SK-N-SH (cell line): Measurements from ENCODE around the gene LSM14A. TPM values are rescaled to one million over a fixed set of nuclear protein-coding genes. Genes with fewer than 3 reads are reported as not detected.

ENCODE experiments used
- CTCF ChIA-PET: fragments of 300-600, 350-600 bp; formaldehyde crosslinking; extraction: SDS; loops from one replicate; lab custom pipeline; 2021; lab: Yijun Ruan, JAX
- POLR2A ChIA-PET: fragments of 350-600 bp; sonication (Branson Sonifier 250); formaldehyde crosslinking; extraction: SDS; loops from one replicate; lab custom pipeline; 2020; ENCODE audit warnings: antibody characterized with exemption, inconsistent platforms; lab: Yijun Ruan, JAX
- DNase-seq: peaks from one replicate; pipeline ENCODE4 v3.0.0; 2012
- H2AFZ ChIP-seq: fragments of 200-600 bp; sonication (generic); 2 replicates; pipeline ENCODE4 v1.8.1; 2016; ENCODE audit warnings: antibody characterized with exemption, mild to moderate bottlenecking, low read depth
- H3F3A ChIP-seq: fragments of 200-600 bp; sonication (generic); replicated peaks from 2 replicates; pipeline ENCODE3; 2016; ENCODE audit warnings: antibody characterized with exemption, mild to moderate bottlenecking; ENCODE audit not compliant: insufficient read depth
- H3K27ac ChIP-seq, 2 experiments: fragments of 200-500 bp in 1 of 2; fragments of 200-600 bp in 1 of 2; sonication (Bioruptor generic) in 1 of 2; sonication (generic), shearing (Covaris generic) in 1 of 2; 2 replicates each; pipeline versions ENCODE4 v1.5.1 to v1.6.1; 2014 to 2016; ENCODE audit warnings: low read depth in 2 of 2, inconsistent platforms in 1 of 2, low read length in 1 of 2, mild to moderate bottlenecking in 1 of 2, mixed read lengths in 1 of 2
- H3K27me3 ChIP-seq: fragments of 200-600 bp; sonication (generic), shearing (Covaris generic); 2 replicates; pipeline ENCODE4 v1.6.1; 2016; ENCODE audit warnings: mixed run types; ENCODE audit not compliant: insufficient read depth
- H3K36me3 ChIP-seq, 2 experiments: fragments of 200-500 bp in 1 of 2; fragments of 200-600 bp in 1 of 2; sonication (Bioruptor generic) in 1 of 2; sonication (generic) in 1 of 2; replicated peaks in 1 of 2; 2 replicates each; pipeline versions ENCODE3 to v1.5.1; 2014 to 2016; ENCODE audit warnings: low read length in 1 of 2, mild to moderate bottlenecking in 1 of 2; ENCODE audit not compliant: insufficient read depth in 2 of 2, control insufficient read depth in 1 of 2
- H3K4me1 ChIP-seq, 2 experiments: fragments of 200-500 bp in 1 of 2; fragments of 200-600 bp in 1 of 2; sonication (Bioruptor generic) in 1 of 2; sonication (generic), shearing (Covaris generic) in 1 of 2; 2 replicates each; pipeline versions ENCODE4 v1.5.1 to v1.6.1; 2014 to 2016; ENCODE audit warnings: low read depth in 1 of 2, low read length in 1 of 2, mixed run types in 1 of 2; ENCODE audit not compliant: insufficient read depth in 2 of 2, control insufficient read depth in 1 of 2
- H3K4me2 ChIP-seq: fragments of 200-600 bp; sonication (generic), shearing (Covaris generic); 2 replicates; pipeline ENCODE4 v1.6.1; 2017; ENCODE audit warnings: mixed run types
- H3K4me3 ChIP-seq, 2 experiments: fragments of 200-500 bp in 1 of 2; fragments of 200-600 bp in 1 of 2; sonication (Bioruptor generic) in 1 of 2; sonication (generic), shearing (Covaris generic) in 1 of 2; 2 replicates each; pipeline versions ENCODE4 v1.5.1 to v1.8.1; 2014 to 2016; ENCODE audit warnings: low read depth in 2 of 2, inconsistent platforms in 1 of 2, low read length in 1 of 2, mild to moderate bottlenecking in 1 of 2, mixed read lengths in 1 of 2, moderate library complexity in 1 of 2
- H3K79me2 ChIP-seq: fragments of 200-600 bp; sonication (generic); 2 replicates; pipeline ENCODE4 v1.8.1; 2017; ENCODE audit warnings: mild to moderate bottlenecking; ENCODE audit not compliant: insufficient read depth
- H3K9ac ChIP-seq: fragments of 200-600 bp; sonication (generic); 2 replicates; pipeline ENCODE4 v1.6.1; 2017; ENCODE audit warnings: mixed run types
- H3K9me2 ChIP-seq: fragments of 200-600 bp; sonication (generic); 2 replicates; pipeline ENCODE4 v1.6.1; 2017; ENCODE audit warnings: mixed run types
- H3K9me3 ChIP-seq: fragments of 200-600 bp; sonication (generic); 2 replicates; pipeline ENCODE4 v1.6.1; 2017; ENCODE audit warnings: mixed run types, mild to moderate bottlenecking, moderate library complexity
- H4K20me1 ChIP-seq: fragments of 200-600 bp; sonication (generic); 2 replicates; pipeline ENCODE4 v1.6.1; 2017; ENCODE audit warnings: mild to moderate bottlenecking, mixed run types; ENCODE audit not compliant: insufficient read depth
- CHD2 ChIP-seq: fragments of 150-350 bp; IDR thresholded peaks from 2 replicates; pipeline ENCODE4 v1.6.1; 2018; ENCODE audit warnings: low read length; ENCODE audit not compliant: partially characterized antibody
- EP300 ChIP-seq, 2 experiments: IDR thresholded peaks; 2 replicates each; pipeline versions ENCODE4 v1.4.0 to v1.6.1; 2012; ENCODE audit warnings: borderline replicate concordance in 1 of 2, low read depth in 1 of 2, low read length in 1 of 2
- FOSL2 ChIP-seq: IDR thresholded peaks from 2 replicates; pipeline ENCODE4 v1.4.0; 2012; ENCODE audit warnings: low read depth, mild to moderate bottlenecking, moderate library complexity, borderline replicate concordance
- FOXJ3 ChIP-seq: sonication (generic); formaldehyde crosslinking; IDR thresholded peaks from 2 replicates; pipeline ENCODE4 v1.5.1; 2020; ENCODE audit warnings: mild to moderate bottlenecking, missing genetic modification reagents
- GATA2 ChIP-seq: sonication (generic); formaldehyde crosslinking; IDR thresholded peaks from 2 replicates; pipeline ENCODE4 v1.5.0; 2020; ENCODE audit warnings: mild to moderate bottlenecking, missing genetic modification reagents
- JUND ChIP-seq: IDR thresholded peaks from 2 replicates; pipeline ENCODE4 v1.4.0; 2012
- MEF2A ChIP-seq: IDR thresholded peaks from 2 replicates; pipeline ENCODE4 v1.4.0; 2012; ENCODE audit warnings: low read depth, borderline replicate concordance
- POLR2AphosphoS5 ChIP-seq: IDR thresholded peaks from 2 replicates; pipeline ENCODE4 v1.6.1; 2012; ENCODE audit warnings: low read depth, low read length
- RAD21 ChIP-seq: IDR thresholded peaks from 2 replicates; pipeline ENCODE4 v1.6.1; 2012; ENCODE audit warnings: mild to moderate bottlenecking, low read length
- RCOR1 ChIP-seq: fragments of 150-350 bp; IDR thresholded peaks from 2 replicates; pipeline ENCODE4 v1.6.1; 2017; ENCODE audit warnings: antibody characterized with exemption, low read length
- RFX5 ChIP-seq: IDR thresholded peaks from 2 replicates; pipeline ENCODE4 v1.6.1; 2012; ENCODE audit warnings: mild to moderate bottlenecking, improper control_type of control experiment, low read length
- SIN3A ChIP-seq: IDR thresholded peaks from 2 replicates; pipeline ENCODE4 v1.6.1; 2012; ENCODE audit warnings: low read depth, mild to moderate bottlenecking, low read length, moderate library complexity, borderline replicate concordance
- TCF12 ChIP-seq: IDR thresholded peaks from 2 replicates; pipeline ENCODE4 v1.4.0; 2012
- USF1 ChIP-seq: IDR thresholded peaks from 2 replicates; pipeline ENCODE4 v1.4.0; 2012; ENCODE audit warnings: low read depth, borderline replicate concordance
- WGBS: methylation state at CpG from one replicate; pipeline ENCODE4 v1.1.6; 2017; ENCODE audit warnings: low lambda C conversion rate; 5-methylcytosine and 5-hydroxymethylcytosine counted together
- polyA plus RNA-seq, 3 experiments: library from polyadenylated mRNA; depleted of rRNA; stranded (reverse); fragments of >200 nt; gene quantifications; 2 replicates each; pipeline ENCODE4 v1.2.3, GENCODE V29; 2012

Gene LSM14A
- polyA plus RNA-seq, 1 of the 3 experiments (the other 2 are of a cell fraction): 87.7 TPM

GRCh38 chr19:34189199-34189916 lies 17.1 kb downstream of the LSM14A start:
- 95% methylated on average over 2 of the region's 2 CpGs for WGBS
- H3K79me2 ChIP-seq: peaks cover 100% of the 10 kb centered on the region
- H3K9me3 ChIP-seq: no peaks in the 10 kb centered on the region
- H3K36me3 ChIP-seq: peaks cover 3 to 4% of the 10 kb centered on the region in 2 experiments
- no peak overlapping the region for H3K27ac ChIP-seq
- no peaks in the 10 kb centered on the region for H3K9me2 ChIP-seq
- CTCF ChIA-PET: no interaction called here
- peaks cover 99% of the 10 kb centered on the region for H4K20me1 ChIP-seq
- H3K9ac ChIP-seq: no peak overlapping the region
- H2AFZ ChIP-seq: no peak overlapping the region
- no peak for DNase-seq
- H3K27me3 ChIP-seq: no peaks in the 10 kb centered on the region
- no peak overlapping the region for H3K4me2 ChIP-seq
- TF ChIP-seq FOXJ3 (CRISPR knock-in tag) (no peak), SIN3A (no peak), RFX5 (no peak), RAD21 (no peak), JUND (no peak), GATA2 (CRISPR knock-in tag) (no peak), USF1 (no peak), RCOR1 (no peak), TCF12 (no peak), FOSL2 (no peak), MEF2A (no peak)
- TF ChIP-seq, all 33 proteins: peak for 0
- POLR2A ChIA-PET: no interaction called here
- no peak overlapping the region for H3K4me3 ChIP-seq
- peaks cover 3% of the 10 kb centered on the region for H3F3A ChIP-seq
- H3K4me1 ChIP-seq: peaks cover 4 to 23% of the 10 kb centered on the region in 2 experiments; a peak in 3 of 4 replicates

DNA sequence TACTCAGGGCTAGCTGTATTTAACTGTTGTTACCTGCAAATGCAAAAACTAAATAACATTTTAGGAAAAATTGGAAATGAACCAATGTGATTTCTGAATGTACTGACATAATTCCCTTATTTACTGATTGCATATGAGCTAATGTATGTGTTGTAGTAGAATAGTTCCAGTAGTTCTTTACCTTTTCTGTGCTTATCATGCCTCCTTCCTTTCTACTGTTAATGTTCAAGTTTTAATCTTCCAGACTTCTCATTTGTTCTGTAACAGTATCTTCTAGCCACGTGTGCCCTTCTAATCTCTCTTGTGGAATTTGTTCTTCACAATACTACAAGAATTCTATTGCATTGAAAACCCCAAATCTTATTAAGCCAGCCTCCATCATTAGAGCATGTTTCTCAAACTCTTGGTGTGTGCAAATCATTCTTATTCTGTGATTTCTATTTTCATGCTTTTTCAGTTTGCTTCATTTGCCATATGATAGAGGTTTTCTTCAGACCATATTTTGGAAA lies 17.7 kb downstream of the LSM14A start:
- Histone ChIP-seq H2AFZ (no peak overlapping the region), H3F3A (peaks cover 3% of the 10 kb centered on the region), H3K9me2 (no peaks in the 10 kb centered on the region), H3K27ac (no peak overlapping the region), H4K20me1 (peaks cover 94% of the 10 kb centered on the region), H3K9ac (no peak overlapping the region), H3K79me2 (peaks cover 100% of the 10 kb centered on the region), H3K4me3 (no peak overlapping the region), H3K4me1 (peaks cover 4 to 21% of the 10 kb centered on the region in 2 experiments; a peak in 3 of 4 replicates), H3K4me2 (no peak overlapping the region), H3K9me3 (no peaks in the 10 kb centered on the region), H3K36me3 (peaks cover 7 to 9% of the 10 kb centered on the region in 2 experiments), H3K27me3 (no peaks in the 10 kb centered on the region)
- no peak for DNase-seq
- ChIA-PET POLR2A (no interaction called here), CTCF (no interaction called here)
- WGBS: 51% methylated on average over 1 of the region's 1 CpG
- no peak for TF ChIP-seq POLR2AphosphoS5
- no peak for TF ChIP-seq CHD2
- TF ChIP-seq EP300 (IDR thresholded peaks at IDR 0.05; ENCODE audit: borderline replicate concordance in 1 of 2, low read depth in 1 of 2, low read length in 1 of 2): no peak
- TF ChIP-seq GATA2 (CRISPR knock-in tag): no peak
- TF ChIP-seq TCF12: no peak
- TF ChIP-seq, all 33 proteins: peak for 0
